K562 (cell line): ENCODE measurements around the gene URM1. TPM values are rescaled to one million over a fixed set of nuclear protein-coding genes. Genes with fewer than 3 reads are reported as not detected.
A peak's percentile ranks its signal among the peaks of the same experiment; 100 is the strongest.

ENCODE experiments used
- ATF6 ChIP-seq: sonication (generic); formaldehyde crosslinking; IDR thresholded peaks from 2 replicates; pipeline ENCODE4 v1.4.0; 2020; ENCODE audit warnings: mild to moderate bottlenecking, missing genetic modification reagents
- CBX3 ChIP-seq, 2 experiments: IDR thresholded peaks; 1 replicate in 1 of 2; 2 replicates in 1 of 2; pipeline ENCODE4 v1.6.1; 2012; ENCODE audit warnings: inconsistent platforms in 2 of 2, low read length in 2 of 2, borderline replicate concordance in 1 of 2, control low read depth in 1 of 2
- MYNN ChIP-seq, 2 experiments: sonication (generic); formaldehyde crosslinking in 1 of 2; IDR thresholded peaks; 2 replicates each; pipeline versions ENCODE4 v1.5.0 to v1.6.1; 2016 to 2020; ENCODE audit warnings: antibody characterized with exemption in 1 of 2, missing genetic modification reagents in 1 of 2
- NFIC ChIP-seq: fragments of 450-650 bp; IDR thresholded peaks from 2 replicates; pipeline ENCODE4 v1.6.1; 2017; ENCODE audit warnings: mild to moderate bottlenecking, inconsistent platforms
- PML ChIP-seq: IDR thresholded peaks from 2 replicates; pipeline ENCODE4 v1.6.1; 2012; ENCODE audit warnings: low read length, inconsistent platforms
- RB1 ChIP-seq: fragments of 450-650 bp; IDR thresholded peaks from 2 replicates; pipeline ENCODE4 v1.6.1; 2017; ENCODE audit warnings: low read depth, mild to moderate bottlenecking
- RBFOX2 ChIP-seq: fragments of 200-400 bp; formaldehyde crosslinking; IDR thresholded peaks from 2 replicates; pipeline ENCODE4 v1.6.1; 2017; ENCODE audit warnings: low read depth, mild to moderate bottlenecking, low read length, moderate library complexity
- SIN3B ChIP-seq: fragments of 450-650 bp; IDR thresholded peaks from 2 replicates; pipeline ENCODE4 v1.6.1; 2017; ENCODE audit warnings: low read depth, mild to moderate bottlenecking, moderate library complexity
- SMAD1 ChIP-seq: fragments of 150-350 bp; IDR thresholded peaks from 2 replicates; pipeline ENCODE4 v1.6.1; 2014; ENCODE audit warnings: low read length, low read depth; ENCODE audit not compliant: partially characterized antibody
- SMARCE1 ChIP-seq: fragments of 450-650 bp; IDR thresholded peaks from 2 replicates; pipeline ENCODE4 v1.7.1; 2016; ENCODE audit warnings: mild to moderate bottlenecking
- SPI1 ChIP-seq: IDR thresholded peaks from 2 replicates; pipeline ENCODE4 v1.6.1; 2011; ENCODE audit warnings: low read depth, low read length, control low read depth, borderline replicate concordance
- TOE1 ChIP-seq, 2 experiments: fragments of 450-650 bp in 1 of 2; sonication (generic) in 1 of 2; formaldehyde crosslinking in 1 of 2; IDR thresholded peaks; 2 replicates each; pipeline versions ENCODE4 v1.7.1 to v1.8.0; 2016 to 2022; ENCODE audit warnings: borderline replicate concordance in 2 of 2, mild to moderate bottlenecking in 2 of 2, antibody characterized with exemption in 1 of 2, inconsistent platforms in 1 of 2, low read depth in 1 of 2, missing genetic modification reagents in 1 of 2, moderate library complexity in 1 of 2
- ZNF134 ChIP-seq: fragments of 250-450 bp; sonication (Bioruptor Pico); conservative IDR thresholded peaks from 2 replicates; pipeline ENCODE4 v1.4.0; 2020
- ZNF263 ChIP-seq: sonication (generic); formaldehyde crosslinking; IDR thresholded peaks from 2 replicates; pipeline ENCODE4 v1.8.0; 2022; ENCODE audit warnings: mild to moderate bottlenecking, missing genetic modification reagents, borderline replicate concordance
- ZNF655 ChIP-seq: fragments of 250-450 bp; sonication (Bioruptor Pico); IDR thresholded peaks from 2 replicates; pipeline ENCODE4 v1.5.0; 2021
- ZNF699 ChIP-seq: fragments of 250-450 bp; sonication (Bioruptor Pico); IDR thresholded peaks from 2 replicates; pipeline ENCODE4 v1.8.0; 2021; ENCODE audit warnings: mild to moderate bottlenecking, moderate library complexity; ENCODE audit not compliant: insufficient replicate concordance
- ZNF79 ChIP-seq: fragments of 250-450 bp; sonication (Bioruptor Pico); IDR thresholded peaks from 2 replicates; pipeline ENCODE4 v1.4.0; 2020; ENCODE audit warnings: low read depth, mild to moderate bottlenecking, moderate library complexity
- polyA plus RNA-seq, 8 experiments: library from polyadenylated mRNA; depleted of rRNA in 4 of 8; stranded (reverse) in 5 of 8; unstranded in 3 of 8; fragments of >200 nt; fragmentation: Nextera tagmentation in 2 of 8; fragmentation: Illumina TruSeq in 1 of 8; extraction: Ambion mirVana in 2 of 8; extraction: Trizol in 1 of 8; gene quantifications; 2 replicates each; pipeline versions ENCODE4 v1.2.1 to v1.2.3, GENCODE V29; 2011 to 2014; ENCODE audit warnings: inconsistent platforms in 1 of 8, missing spikeins in 1 of 8
- total RNA-seq, 7 experiments: library from RNA; depleted of rRNA in 6 of 7; stranded (reverse); fragments of >200 nt in 6 of 7; fragmentation: Illumina TruSeq in 2 of 7; extraction: Trizol in 2 of 7; gene quantifications; 2 replicates each; pipeline versions ENCODE4 v1.2.1 to v1.2.3, GENCODE V29; 2011 to 2021; ENCODE audit warnings: low replicate concordance in 1 of 7
- TF ChIP-seq, protein P1 (sequence below), 2 experiments: fragments of 450-650 bp in 1 of 2; IDR thresholded peaks; 2 replicates each; pipeline ENCODE4 v1.6.1; 2011 to 2017; ENCODE audit warnings: low read depth in 2 of 2, antibody characterized with exemption in 1 of 2, borderline replicate concordance in 1 of 2, low read length in 1 of 2, mild to moderate bottlenecking in 1 of 2, mixed read lengths in 1 of 2; ENCODE audit not compliant: control insufficient read depth in 1 of 2
- TF ChIP-seq, protein P2 (sequence below): fragments of 200-800 bp; sonication (Bioruptor generic); IDR thresholded peaks from 2 replicates; pipeline ENCODE4 v1.6.1; 2017; ENCODE audit warnings: missing genetic modification characterization, missing compliant biosample characterization

Gene URM1
- total and polyA plus RNA-seq, 9 of the 15 experiments (the other 6 are each of a cell fraction or from before 2014, with no cell fraction given), result 10.1 to 88.9 (median 53.3) TPM

DNA sequence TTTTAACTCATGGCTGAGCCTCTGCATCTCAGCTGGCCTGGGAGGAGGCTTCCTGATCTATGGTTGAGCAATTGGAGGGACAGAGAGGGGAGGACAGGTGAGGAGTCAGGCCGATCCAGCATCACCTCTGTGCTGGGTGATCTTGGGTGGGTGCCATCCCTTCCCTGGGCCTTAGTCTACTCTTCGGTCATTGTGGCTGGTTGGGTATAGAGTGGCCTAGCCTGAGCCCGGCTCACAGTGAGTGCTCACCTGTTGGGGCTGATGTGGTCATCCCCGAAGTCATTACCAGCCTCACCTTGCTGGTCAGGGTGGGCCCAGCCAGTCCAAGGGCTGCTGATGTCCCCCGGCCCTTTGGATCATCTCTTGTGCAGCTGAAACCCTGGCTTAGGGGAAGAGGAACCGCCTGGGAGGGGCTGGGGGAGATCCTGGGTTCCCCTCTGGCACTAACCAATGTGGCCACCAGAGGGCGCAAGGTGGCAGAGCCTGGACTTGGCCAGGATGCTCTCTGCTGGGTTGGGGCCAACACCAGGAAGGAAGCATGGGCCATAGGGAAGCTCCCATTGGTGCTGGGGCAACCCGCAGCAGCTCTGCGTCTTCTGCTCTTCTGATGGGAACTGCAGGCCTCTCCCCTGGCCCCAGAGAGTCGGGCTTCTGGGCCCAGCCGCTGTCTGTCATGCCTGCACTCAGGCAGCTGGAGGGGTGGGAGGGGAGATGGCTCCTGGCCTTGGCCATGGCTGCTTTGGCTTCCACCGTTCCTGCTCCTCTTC, 67.4 kb downstream of the URM1 start (continued):
- TF ChIP-seq ZNF134 (CRISPR knock-in tag), result no peak
- TF ChIP-seq CBX3 (IDR thresholded peaks at IDR 0.05; ENCODE audit: borderline replicate concordance in 1 of 2, low read length in 2 of 2), result no peak
- TF ChIP-seq ZNF699 (CRISPR knock-in tag), result no peak
- TF ChIP-seq ATF6 (CRISPR knock-in tag), result no peak
- no peak for TF ChIP-seq SIN3B
- TF ChIP-seq, protein P1, sequence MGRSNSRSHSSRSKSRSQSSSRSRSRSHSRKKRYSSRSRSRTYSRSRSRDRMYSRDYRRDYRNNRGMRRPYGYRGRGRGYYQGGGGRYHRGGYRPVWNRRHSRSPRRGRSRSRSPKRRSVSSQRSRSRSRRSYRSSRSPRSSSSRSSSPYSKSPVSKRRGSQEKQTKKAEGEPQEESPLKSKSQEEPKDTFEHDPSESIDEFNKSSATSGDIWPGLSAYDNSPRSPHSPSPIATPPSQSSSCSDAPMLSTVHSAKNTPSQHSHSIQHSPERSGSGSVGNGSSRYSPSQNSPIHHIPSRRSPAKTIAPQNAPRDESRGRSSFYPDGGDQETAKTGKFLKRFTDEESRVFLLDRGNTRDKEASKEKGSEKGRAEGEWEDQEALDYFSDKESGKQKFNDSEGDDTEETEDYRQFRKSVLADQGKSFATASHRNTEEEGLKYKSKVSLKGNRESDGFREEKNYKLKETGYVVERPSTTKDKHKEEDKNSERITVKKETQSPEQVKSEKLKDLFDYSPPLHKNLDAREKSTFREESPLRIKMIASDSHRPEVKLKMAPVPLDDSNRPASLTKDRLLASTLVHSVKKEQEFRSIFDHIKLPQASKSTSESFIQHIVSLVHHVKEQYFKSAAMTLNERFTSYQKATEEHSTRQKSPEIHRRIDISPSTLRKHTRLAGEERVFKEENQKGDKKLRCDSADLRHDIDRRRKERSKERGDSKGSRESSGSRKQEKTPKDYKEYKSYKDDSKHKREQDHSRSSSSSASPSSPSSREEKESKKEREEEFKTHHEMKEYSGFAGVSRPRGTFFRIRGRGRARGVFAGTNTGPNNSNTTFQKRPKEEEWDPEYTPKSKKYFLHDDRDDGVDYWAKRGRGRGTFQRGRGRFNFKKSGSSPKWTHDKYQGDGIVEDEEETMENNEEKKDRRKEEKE (IDR thresholded peaks at IDR 0.05; ENCODE audit: borderline replicate concordance in 1 of 2, control insufficient read depth in 1 of 2, low read depth in 2 of 2, low read length in 1 of 2), result no peak
- no peak for TF ChIP-seq SMARCE1
- TF ChIP-seq RBFOX2, result peak; percentile 45; the same call in 1 of the 2 replicates
- TF ChIP-seq ZNF655 (CRISPR knock-in tag), result no peak
- TF ChIP-seq, protein P2, sequence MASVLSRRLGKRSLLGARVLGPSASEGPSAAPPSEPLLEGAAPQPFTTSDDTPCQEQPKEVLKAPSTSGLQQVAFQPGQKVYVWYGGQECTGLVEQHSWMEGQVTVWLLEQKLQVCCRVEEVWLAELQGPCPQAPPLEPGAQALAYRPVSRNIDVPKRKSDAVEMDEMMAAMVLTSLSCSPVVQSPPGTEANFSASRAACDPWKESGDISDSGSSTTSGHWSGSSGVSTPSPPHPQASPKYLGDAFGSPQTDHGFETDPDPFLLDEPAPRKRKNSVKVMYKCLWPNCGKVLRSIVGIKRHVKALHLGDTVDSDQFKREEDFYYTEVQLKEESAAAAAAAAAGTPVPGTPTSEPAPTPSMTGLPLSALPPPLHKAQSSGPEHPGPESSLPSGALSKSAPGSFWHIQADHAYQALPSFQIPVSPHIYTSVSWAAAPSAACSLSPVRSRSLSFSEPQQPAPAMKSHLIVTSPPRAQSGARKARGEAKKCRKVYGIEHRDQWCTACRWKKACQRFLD (CRISPR knock-in tag), result no peak
- TF ChIP-seq SMAD1, result no peak
- TF ChIP-seq NFIC, result peak; percentile 93
- peak; percentile 72; the same call in 1 of the 2 replicates for TF ChIP-seq SPI1
- TF ChIP-seq TOE1 (IDR thresholded peaks at IDR 0.05; ENCODE audit: borderline replicate concordance), result no peak
- no peak for TF ChIP-seq TOE1 (CRISPR knock-in tag; IDR thresholded peaks at IDR 0.05; ENCODE audit: borderline replicate concordance, low read depth)
- peak; percentile 48; the same call in 1 of the 2 replicates for TF ChIP-seq ZNF263 (CRISPR knock-in tag)
- no peak for TF ChIP-seq ZNF79 (CRISPR knock-in tag)
- peak; percentile 55; the same call in 1 of the 2 replicates for TF ChIP-seq MYNN (IDR thresholded peaks at IDR 0.05)
- no peak for TF ChIP-seq MYNN (CRISPR knock-in tag; IDR thresholded peaks at IDR 0.05)
- TF ChIP-seq PML, result no peak
- TF ChIP-seq RB1, result peak; percentile 66; the same call in 1 of the 2 replicates
